HCT116 (cell line): Measurements from ENCODE around the gene NCKAP5. TPM values are rescaled to one million over a fixed set of nuclear protein-coding genes. Genes with fewer than 3 reads are reported as not detected.

Experiments used
- ATAC-seq: fragments of 200-7000 bp; cut with Tn5 transposase; 2 replicates; pipeline ENCODE4 v1.9.1; 2020; ENCODE audit warnings: mild to moderate bottlenecking, moderate library complexity
- BruUV-seq: library from RNA; stranded (reverse); fragments of 400-500 nt; replicated peaks from 2 replicates; lab custom pipeline; 2021; lab: Mats Ljungman, UMichigan
- CTCF ChIA-PET: fragments of 300-600 bp; sonication (Branson Sonifier 250); formaldehyde crosslinking; loops from one replicate; lab custom pipeline; 2021; ENCODE audit warnings: antibody characterized with exemption; lab: Charles Lee
- POLR2A ChIA-PET: fragments of 300-600, 350-600 bp; sonication (Branson Sonifier 250); formaldehyde crosslinking; loops from one replicate; lab custom pipeline; 2021; ENCODE audit warnings: antibody characterized with exemption; lab: Charles Lee
- RAD21 ChIA-PET, 2 experiments: fragments of 300-600 bp; sonication (Branson Sonifier 250); formaldehyde crosslinking; loops; one replicate each; lab custom pipeline; 2023; ENCODE audit warnings: low total read pairs in 2 of 2; ENCODE audit not compliant: uncharacterized antibody in 2 of 2, unreplicated experiment in 2 of 2, low non-redundant PET in 1 of 2; lab: Charles Lee
- DNase-seq: peaks from one replicate; pipeline ENCODE4 v3.0.0-alpha.2; 2010; ENCODE audit warnings: low read depth, low spot score
- H2AFZ ChIP-seq: fragments of 200-600 bp; shearing (Covaris generic), sonication (generic); 2 replicates; pipeline ENCODE4 v1.6.1; 2017; ENCODE audit warnings: low read depth, mixed run types, mixed read lengths, antibody characterized with exemption, low read length; ENCODE audit not compliant: poor library complexity, severe bottlenecking
- H3K27ac ChIP-seq: 2 replicates; pipeline ENCODE4 v1.5.1; 2012; ENCODE audit warnings: low read depth, low read length
- H3K27me3 ChIP-seq: fragments of 200-600 bp; sonication (generic); 2 replicates; pipeline ENCODE4 v1.6.1; 2016; ENCODE audit warnings: mixed run types, low read length, mixed read lengths; ENCODE audit not compliant: insufficient read depth
- H3K36me3 ChIP-seq, 2 experiments: fragments of 200-500 bp in 1 of 2; fragments of 200-600 bp in 1 of 2; sonication (Bioruptor generic) in 1 of 2; sonication (generic) in 1 of 2; 2 replicates each; pipeline versions ENCODE4 v1.5.1 to v1.6.1; 2014 to 2016; ENCODE audit warnings: low read length in 2 of 2, inconsistent platforms in 1 of 2, mixed read lengths in 1 of 2, mixed run types in 1 of 2; ENCODE audit not compliant: insufficient read depth in 2 of 2, control insufficient read depth in 1 of 2
- H3K4me1 ChIP-seq, 2 experiments: fragments of 200-600 bp in 1 of 2; sonication (generic) in 1 of 2; 2 replicates each; pipeline versions ENCODE4 v1.5.1 to v1.6.1; 2012 to 2017; ENCODE audit warnings: low read length in 2 of 2, inconsistent platforms in 1 of 2, mild to moderate bottlenecking in 1 of 2, mixed read lengths in 1 of 2, mixed run types in 1 of 2, moderate library complexity in 1 of 2; ENCODE audit not compliant: insufficient read depth in 2 of 2, control insufficient read depth in 1 of 2
- H3K4me2 ChIP-seq: fragments of 200-600 bp; sonication (generic); 2 replicates; pipeline ENCODE4 v1.6.1; 2017; ENCODE audit warnings: mixed run types, low read length, mixed read lengths
- H3K4me3 ChIP-seq, 2 experiments: fragments of 200-600 bp in 1 of 2; sonication (generic) in 1 of 2; replicated peaks in 1 of 2; 2 replicates each; pipeline ENCODE4 v1.5.1; 2011 to 2016; ENCODE audit warnings: low read length in 2 of 2, control low read depth in 1 of 2, low read depth in 1 of 2, mild to moderate bottlenecking in 1 of 2, mixed read lengths in 1 of 2, mixed run types in 1 of 2
- H3K79me2 ChIP-seq: fragments of 200-600 bp; sonication (generic); 2 replicates; pipeline ENCODE4 v1.6.1; 2017; ENCODE audit warnings: mild to moderate bottlenecking, mixed run types, low read length, moderate library complexity, mixed read lengths; ENCODE audit not compliant: insufficient read depth
- H3K9ac ChIP-seq: fragments of 200-600 bp; sonication (generic); 2 replicates; pipeline ENCODE4 v1.6.1; 2016; ENCODE audit warnings: low read length, mixed read lengths
- H3K9me2 ChIP-seq: fragments of 200-600 bp; sonication (generic), shearing (Covaris generic); 2 replicates; pipeline ENCODE4 v1.6.1; 2017; ENCODE audit warnings: mixed run types, mild to moderate bottlenecking, moderate library complexity; ENCODE audit not compliant: insufficient read depth
- H3K9me3 ChIP-seq, 2 experiments: fragments of 200-500 bp in 1 of 2; fragments of 200-600 bp in 1 of 2; sonication (Bioruptor generic) in 1 of 2; sonication (generic) in 1 of 2; 2 replicates each; pipeline ENCODE4 v1.6.1; 2014 to 2017; ENCODE audit warnings: low read length in 2 of 2, mixed read lengths in 2 of 2, inconsistent platforms in 1 of 2, low read depth in 1 of 2, mild to moderate bottlenecking in 1 of 2, mixed run types in 1 of 2, moderate library complexity in 1 of 2; ENCODE audit not compliant: control insufficient read depth in 1 of 2, insufficient read depth in 1 of 2
- H4K20me1 ChIP-seq: fragments of 200-600 bp; sonication (generic), shearing (Covaris generic); 2 replicates; pipeline ENCODE4 v1.6.1; 2017; ENCODE audit warnings: mixed run types, mild to moderate bottlenecking, moderate library complexity; ENCODE audit not compliant: insufficient read depth
- ATF3 ChIP-seq: IDR thresholded peaks from 2 replicates; pipeline ENCODE4 v1.6.1; 2012
- CBX3 ChIP-seq: IDR thresholded peaks from 2 replicates; pipeline ENCODE4 v1.6.1; 2012; ENCODE audit warnings: low read depth
- CEBPB ChIP-seq: IDR thresholded peaks from 2 replicates; pipeline ENCODE4 v1.6.1; 2012; ENCODE audit warnings: low read depth
- EGR1 ChIP-seq: IDR thresholded peaks from 2 replicates; pipeline ENCODE4 v1.6.1; 2012; ENCODE audit warnings: low read depth
- EZH2 ChIP-seq: fragments of 200-600 bp; sonication (generic); IDR thresholded peaks from 2 replicates; pipeline ENCODE4 v1.6.1; 2017; ENCODE audit warnings: antibody characterized with exemption, mixed run types
- POLR2A ChIP-seq: IDR thresholded peaks from 2 replicates; pipeline ENCODE4 v1.7.0; 2011; ENCODE audit warnings: borderline replicate concordance; ENCODE audit not compliant: insufficient read depth, insufficient read length; ENCODE audit errors: extremely low read depth
- POLR2AphosphoS5 ChIP-seq: IDR thresholded peaks from 2 replicates; pipeline ENCODE4 v1.6.1; 2011; ENCODE audit warnings: mild to moderate bottlenecking, low read depth, low read length, moderate library complexity
- RAD21 ChIP-seq: IDR thresholded peaks from 2 replicates; pipeline ENCODE4 v1.6.1; 2012; ENCODE audit warnings: low read depth, mild to moderate bottlenecking
- SP1 ChIP-seq: IDR thresholded peaks from 2 replicates; pipeline ENCODE4 v1.6.1; 2012; ENCODE audit warnings: low read depth
- SRF ChIP-seq: IDR thresholded peaks from 2 replicates; pipeline ENCODE4 v1.6.1; 2012; ENCODE audit warnings: low read depth
- YY1 ChIP-seq: IDR thresholded peaks from 2 replicates; pipeline ENCODE4 v1.6.1; 2011; ENCODE audit warnings: low read length, low read depth, moderate library complexity, mild to moderate bottlenecking; ENCODE audit not compliant: insufficient replicate concordance; ENCODE audit errors: extremely low read depth
- intact Hi-C: fragments of 100-400 bp; cut with micrococcal nuclease; formaldehyde crosslinking; loops from 2 replicates; pipeline ENCODE4 v1.10.0; 2022
- total RNA-seq: library from RNA; stranded (reverse); gene quantifications from one replicate; pipeline ENCODE4 v1.2.1, GENCODE V29; 2021; ENCODE audit not compliant: unreplicated experiment
- TF ChIP-seq, protein P1 (sequence below): IDR thresholded peaks from 2 replicates; pipeline ENCODE4 v1.6.1; 2011; ENCODE audit warnings: mild to moderate bottlenecking, low read length, moderate library complexity; ENCODE audit not compliant: insufficient replicate concordance; ENCODE audit errors: extremely low read depth
- TF ChIP-seq, protein P2 (sequence below): IDR thresholded peaks from 2 replicates; pipeline ENCODE4 v1.6.1; 2012

The NCKAP5 gene
- total RNA-seq, 1 experiment from 2014 or later, result 0.30 TPM

- no peaks in the 10 kb centered on the region for H3K9me3 ChIP-seq
- no peak overlapping the region for H2AFZ ChIP-seq
- H4K20me1 ChIP-seq, result no peaks in the 10 kb centered on the region
- H3K4me3 ChIP-seq, result no peak overlapping the region
- ChIA-PET RAD21 (no interaction called here), CTCF (no interaction called here), POLR2A (no interaction called here)
- H3K36me3 ChIP-seq, result no peaks in the 10 kb centered on the region
- ATAC-seq, result no peak
- H3K79me2 ChIP-seq, result no peaks in the 10 kb centered on the region
- TF ChIP-seq CEBPB (no peak), CBX3 (no peak), POLR2AphosphoS5 (no peak), EZH2 (no peak), ATF3 (no peak), YY1 (no peak), POLR2A (no peak), SP1 (no peak), EGR1 (no peak), SRF (no peak), RAD21 (no peak)
- TF ChIP-seq, protein P1, sequence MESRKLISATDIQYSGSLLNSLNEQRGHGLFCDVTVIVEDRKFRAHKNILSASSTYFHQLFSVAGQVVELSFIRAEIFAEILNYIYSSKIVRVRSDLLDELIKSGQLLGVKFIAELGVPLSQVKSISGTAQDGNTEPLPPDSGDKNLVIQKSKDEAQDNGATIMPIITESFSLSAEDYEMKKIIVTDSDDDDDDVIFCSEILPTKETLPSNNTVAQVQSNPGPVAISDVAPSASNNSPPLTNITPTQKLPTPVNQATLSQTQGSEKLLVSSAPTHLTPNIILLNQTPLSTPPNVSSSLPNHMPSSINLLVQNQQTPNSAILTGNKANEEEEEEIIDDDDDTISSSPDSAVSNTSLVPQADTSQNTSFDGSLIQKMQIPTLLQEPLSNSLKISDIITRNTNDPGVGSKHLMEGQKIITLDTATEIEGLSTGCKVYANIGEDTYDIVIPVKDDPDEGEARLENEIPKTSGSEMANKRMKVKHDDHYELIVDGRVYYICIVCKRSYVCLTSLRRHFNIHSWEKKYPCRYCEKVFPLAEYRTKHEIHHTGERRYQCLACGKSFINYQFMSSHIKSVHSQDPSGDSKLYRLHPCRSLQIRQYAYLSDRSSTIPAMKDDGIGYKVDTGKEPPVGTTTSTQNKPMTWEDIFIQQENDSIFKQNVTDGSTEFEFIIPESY, result no peak
- TF ChIP-seq, protein P2, sequence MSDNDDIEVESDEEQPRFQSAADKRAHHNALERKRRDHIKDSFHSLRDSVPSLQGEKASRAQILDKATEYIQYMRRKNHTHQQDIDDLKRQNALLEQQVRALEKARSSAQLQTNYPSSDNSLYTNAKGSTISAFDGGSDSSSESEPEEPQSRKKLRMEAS, result no peak
- no peak overlapping the region for H3K9ac ChIP-seq
- no peaks in the 10 kb centered on the region for H3K4me1 ChIP-seq
- no peaks in the 10 kb centered on the region for H3K27me3 ChIP-seq
- no peaks in the 10 kb centered on the region for H3K9me2 ChIP-seq
- no peak for DNase-seq
- H3K4me2 ChIP-seq, result no peak overlapping the region
- intact Hi-C loops, result no loop called here
- no peak overlapping the region for H3K27ac ChIP-seq
- no TSS peak for BruUV-seq
These were observed 221.6 kb downstream of the NCKAP5 start for GRCh38 chr2:133346654-133347053.
